H1 (cell line): ENCODE results near the gene SH3YL1. TPM values are rescaled to one million over a fixed set of nuclear protein-coding genes. Genes with fewer than 3 reads are reported as not detected.

Experiments used
- MAFK ChIP-seq: IDR thresholded peaks from 2 replicates; pipeline ENCODE4 v1.6.1; 2012; ENCODE audit warnings: low read depth, mild to moderate bottlenecking, improper control_type of control experiment, low read length
- PHF8 ChIP-seq: fragments of 200-600 bp; sonication (generic); conservative IDR thresholded peaks from 2 replicates; pipeline ENCODE4 v1.7.1; 2012; ENCODE audit warnings: low read depth, mild to moderate bottlenecking, inconsistent platforms, low read length, moderate library complexity
- POLR2A ChIP-seq, 2 experiments: IDR thresholded peaks; 1 replicate in 1 of 2; 2 replicates in 1 of 2; pipeline ENCODE4 v1.6.1; 2011; ENCODE audit warnings: low read depth in 2 of 2, low read length in 2 of 2, mild to moderate bottlenecking in 2 of 2; ENCODE audit errors: control extremely low read depth in 1 of 2
- POLR2AphosphoS5 ChIP-seq: IDR thresholded peaks from 2 replicates; pipeline ENCODE4 v1.6.1; 2011; ENCODE audit warnings: low read depth, low read length
- SUZ12 ChIP-seq: fragments of 200-600 bp; sonication (generic); IDR thresholded peaks from 2 replicates; pipeline ENCODE4 v1.6.1; 2012; ENCODE audit warnings: mild to moderate bottlenecking, inconsistent platforms, low read length, moderate library complexity, mixed read lengths
- TAF7 ChIP-seq: optimal IDR thresholded peaks from 2 replicates; pipeline ENCODE3; 2011; ENCODE audit warnings: low read depth, mild to moderate bottlenecking, inconsistent platforms, low read length, moderate library complexity, borderline replicate concordance
- ZNF274 ChIP-seq: IDR thresholded peaks from 2 replicates; pipeline ENCODE4 v1.7.0; 2012; ENCODE audit warnings: low read length, borderline replicate concordance; ENCODE audit errors: extremely low read depth
- polyA plus RNA-seq, 7 experiments: library from polyadenylated mRNA; depleted of rRNA in 3 of 7; stranded (reverse) in 5 of 7; unstranded in 2 of 7; fragments of >200 nt in 5 of 7; fragments of 200-250 nt in 2 of 7; gene quantifications; 1 replicate in 5 of 7; 2 replicates in 1 of 7; 4 replicates in 1 of 7; pipeline versions ENCODE4 v1.2.1 to v1.2.3, GENCODE V29; 2011 to 2013; ENCODE audit warnings: missing spikeins in 2 of 7, mixed read lengths in 2 of 7
- total RNA-seq: library from RNA; stranded (reverse); fragmentation: NEBNext Ultra II Directional; extraction: Animal tissue kit (Norgen Biotek cat#: 25700); gene quantifications from 2 replicates; pipeline ENCODE4 v1.2.1, GENCODE V29; 2021
- TF ChIP-seq, protein P1 (sequence below): fragments of 300-600 bp; sonication (generic); IDR thresholded peaks from 2 replicates; pipeline ENCODE4 v1.7.1; 2012; ENCODE audit warnings: low read length, moderate library complexity, mild to moderate bottlenecking, inconsistent platforms; ENCODE audit not compliant: insufficient replicate concordance
- TF ChIP-seq, protein P2 (sequence below): IDR thresholded peaks from 2 replicates; pipeline ENCODE4 v1.6.1; 2012; ENCODE audit warnings: inconsistent platforms

The SH3YL1 gene
- total and polyA plus RNA-seq, 2 of the 8 experiments (the other 6 are each of a cell fraction or from before 2014, with no cell fraction given), result 13.6 to 37.2 TPM

DNA sequence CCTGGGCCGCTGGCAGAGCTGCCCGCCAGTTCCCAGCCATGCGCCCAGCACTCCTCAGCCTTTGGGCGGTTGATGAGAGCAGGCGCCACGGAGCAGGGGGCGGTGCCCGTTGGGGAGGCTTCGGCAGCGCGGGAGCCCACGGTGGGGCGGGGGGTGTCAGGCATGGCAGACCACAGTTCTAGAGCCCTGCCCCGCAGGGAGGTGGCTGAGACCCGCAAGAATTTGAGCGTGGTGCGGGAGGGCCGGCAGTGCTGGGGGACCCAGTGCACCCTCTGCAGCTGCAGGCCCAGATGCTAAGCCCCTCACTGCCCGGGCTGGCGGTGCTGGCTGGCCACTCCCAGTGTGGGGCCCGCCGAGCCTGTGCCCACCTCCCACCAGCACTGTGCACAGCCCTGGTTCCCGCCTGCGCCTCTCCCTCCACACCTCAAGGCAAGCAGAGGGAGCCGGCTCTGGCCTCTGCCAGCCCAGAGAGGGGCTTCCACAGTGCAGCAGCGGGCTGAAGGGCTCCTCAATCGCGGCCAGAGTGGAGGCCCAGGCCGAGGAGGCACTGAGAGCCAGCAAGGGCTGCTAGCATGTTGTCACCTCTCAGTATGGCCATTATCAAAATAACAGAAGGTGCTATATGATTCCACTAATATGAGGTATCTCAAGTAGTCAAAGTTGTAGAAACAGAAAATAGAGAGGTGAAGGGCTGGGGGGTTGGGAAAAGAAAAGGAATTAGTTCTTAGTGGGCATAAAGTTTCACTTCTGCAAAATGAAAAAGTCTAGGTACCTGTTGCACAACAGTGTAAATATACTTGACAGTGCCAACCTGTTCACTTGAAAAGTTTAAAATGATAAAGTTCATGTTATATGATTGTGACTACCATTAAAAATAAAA is 72.3 kb downstream of the SH3YL1 start (continued):
- TF ChIP-seq, protein P1, sequence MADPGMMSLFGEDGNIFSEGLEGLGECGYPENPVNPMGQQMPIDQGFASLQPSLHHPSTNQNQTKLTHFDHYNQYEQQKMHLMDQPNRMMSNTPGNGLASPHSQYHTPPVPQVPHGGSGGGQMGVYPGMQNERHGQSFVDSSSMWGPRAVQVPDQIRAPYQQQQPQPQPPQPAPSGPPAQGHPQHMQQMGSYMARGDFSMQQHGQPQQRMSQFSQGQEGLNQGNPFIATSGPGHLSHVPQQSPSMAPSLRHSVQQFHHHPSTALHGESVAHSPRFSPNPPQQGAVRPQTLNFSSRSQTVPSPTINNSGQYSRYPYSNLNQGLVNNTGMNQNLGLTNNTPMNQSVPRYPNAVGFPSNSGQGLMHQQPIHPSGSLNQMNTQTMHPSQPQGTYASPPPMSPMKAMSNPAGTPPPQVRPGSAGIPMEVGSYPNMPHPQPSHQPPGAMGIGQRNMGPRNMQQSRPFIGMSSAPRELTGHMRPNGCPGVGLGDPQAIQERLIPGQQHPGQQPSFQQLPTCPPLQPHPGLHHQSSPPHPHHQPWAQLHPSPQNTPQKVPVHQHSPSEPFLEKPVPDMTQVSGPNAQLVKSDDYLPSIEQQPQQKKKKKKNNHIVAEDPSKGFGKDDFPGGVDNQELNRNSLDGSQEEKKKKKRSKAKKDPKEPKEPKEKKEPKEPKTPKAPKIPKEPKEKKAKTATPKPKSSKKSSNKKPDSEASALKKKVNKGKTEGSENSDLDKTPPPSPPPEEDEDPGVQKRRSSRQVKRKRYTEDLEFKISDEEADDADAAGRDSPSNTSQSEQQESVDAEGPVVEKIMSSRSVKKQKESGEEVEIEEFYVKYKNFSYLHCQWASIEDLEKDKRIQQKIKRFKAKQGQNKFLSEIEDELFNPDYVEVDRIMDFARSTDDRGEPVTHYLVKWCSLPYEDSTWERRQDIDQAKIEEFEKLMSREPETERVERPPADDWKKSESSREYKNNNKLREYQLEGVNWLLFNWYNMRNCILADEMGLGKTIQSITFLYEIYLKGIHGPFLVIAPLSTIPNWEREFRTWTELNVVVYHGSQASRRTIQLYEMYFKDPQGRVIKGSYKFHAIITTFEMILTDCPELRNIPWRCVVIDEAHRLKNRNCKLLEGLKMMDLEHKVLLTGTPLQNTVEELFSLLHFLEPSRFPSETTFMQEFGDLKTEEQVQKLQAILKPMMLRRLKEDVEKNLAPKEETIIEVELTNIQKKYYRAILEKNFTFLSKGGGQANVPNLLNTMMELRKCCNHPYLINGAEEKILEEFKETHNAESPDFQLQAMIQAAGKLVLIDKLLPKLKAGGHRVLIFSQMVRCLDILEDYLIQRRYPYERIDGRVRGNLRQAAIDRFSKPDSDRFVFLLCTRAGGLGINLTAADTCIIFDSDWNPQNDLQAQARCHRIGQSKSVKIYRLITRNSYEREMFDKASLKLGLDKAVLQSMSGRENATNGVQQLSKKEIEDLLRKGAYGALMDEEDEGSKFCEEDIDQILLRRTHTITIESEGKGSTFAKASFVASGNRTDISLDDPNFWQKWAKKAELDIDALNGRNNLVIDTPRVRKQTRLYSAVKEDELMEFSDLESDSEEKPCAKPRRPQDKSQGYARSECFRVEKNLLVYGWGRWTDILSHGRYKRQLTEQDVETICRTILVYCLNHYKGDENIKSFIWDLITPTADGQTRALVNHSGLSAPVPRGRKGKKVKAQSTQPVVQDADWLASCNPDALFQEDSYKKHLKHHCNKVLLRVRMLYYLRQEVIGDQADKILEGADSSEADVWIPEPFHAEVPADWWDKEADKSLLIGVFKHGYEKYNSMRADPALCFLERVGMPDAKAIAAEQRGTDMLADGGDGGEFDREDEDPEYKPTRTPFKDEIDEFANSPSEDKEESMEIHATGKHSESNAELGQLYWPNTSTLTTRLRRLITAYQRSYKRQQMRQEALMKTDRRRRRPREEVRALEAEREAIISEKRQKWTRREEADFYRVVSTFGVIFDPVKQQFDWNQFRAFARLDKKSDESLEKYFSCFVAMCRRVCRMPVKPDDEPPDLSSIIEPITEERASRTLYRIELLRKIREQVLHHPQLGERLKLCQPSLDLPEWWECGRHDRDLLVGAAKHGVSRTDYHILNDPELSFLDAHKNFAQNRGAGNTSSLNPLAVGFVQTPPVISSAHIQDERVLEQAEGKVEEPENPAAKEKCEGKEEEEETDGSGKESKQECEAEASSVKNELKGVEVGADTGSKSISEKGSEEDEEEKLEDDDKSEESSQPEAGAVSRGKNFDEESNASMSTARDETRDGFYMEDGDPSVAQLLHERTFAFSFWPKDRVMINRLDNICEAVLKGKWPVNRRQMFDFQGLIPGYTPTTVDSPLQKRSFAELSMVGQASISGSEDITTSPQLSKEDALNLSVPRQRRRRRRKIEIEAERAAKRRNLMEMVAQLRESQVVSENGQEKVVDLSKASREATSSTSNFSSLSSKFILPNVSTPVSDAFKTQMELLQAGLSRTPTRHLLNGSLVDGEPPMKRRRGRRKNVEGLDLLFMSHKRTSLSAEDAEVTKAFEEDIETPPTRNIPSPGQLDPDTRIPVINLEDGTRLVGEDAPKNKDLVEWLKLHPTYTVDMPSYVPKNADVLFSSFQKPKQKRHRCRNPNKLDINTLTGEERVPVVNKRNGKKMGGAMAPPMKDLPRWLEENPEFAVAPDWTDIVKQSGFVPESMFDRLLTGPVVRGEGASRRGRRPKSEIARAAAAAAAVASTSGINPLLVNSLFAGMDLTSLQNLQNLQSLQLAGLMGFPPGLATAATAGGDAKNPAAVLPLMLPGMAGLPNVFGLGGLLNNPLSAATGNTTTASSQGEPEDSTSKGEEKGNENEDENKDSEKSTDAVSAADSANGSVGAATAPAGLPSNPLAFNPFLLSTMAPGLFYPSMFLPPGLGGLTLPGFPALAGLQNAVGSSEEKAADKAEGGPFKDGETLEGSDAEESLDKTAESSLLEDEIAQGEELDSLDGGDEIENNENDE, result no peak
- TF ChIP-seq PHF8 (no peak), SUZ12 (no peak), TAF7 (no peak), POLR2AphosphoS5 (no peak), ZNF274 (no peak), MAFK (no peak), POLR2A (IDR thresholded peaks at IDR 0.05; ENCODE audit: control extremely low read depth in 1 of 2, low read depth in 2 of 2, low read length in 2 of 2) (no peak)
- TF ChIP-seq, protein P2, sequence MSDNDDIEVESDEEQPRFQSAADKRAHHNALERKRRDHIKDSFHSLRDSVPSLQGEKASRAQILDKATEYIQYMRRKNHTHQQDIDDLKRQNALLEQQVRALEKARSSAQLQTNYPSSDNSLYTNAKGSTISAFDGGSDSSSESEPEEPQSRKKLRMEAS, result no peak
